GM12878 (cell line): ENCODE results near the gene DIS3L2. TPM values are rescaled to one million over a fixed set of nuclear protein-coding genes. Genes with fewer than 3 reads are reported as not detected.

ENCODE experiments used
- ATAC-seq: fragments of 200-7000 bp; cut with Tn5 transposase; 3 replicates; pipeline ENCODE4 v1.9.1; 2020; ENCODE audit warnings: mild to moderate bottlenecking, moderate library complexity
- BruUV-seq: library from RNA; stranded (reverse); fragments of 400-500 nt; replicated peaks from 2 replicates; lab custom pipeline; 2021; lab: Mats Ljungman, UMichigan
- CTCF ChIA-PET: fragments of 300-600 bp; sonication (Branson Sonifier 250); formaldehyde crosslinking; extraction: SDS; loops from one replicate; lab custom pipeline; 2021; ENCODE audit warnings: inconsistent platforms; lab: Yijun Ruan, JAX
- POLR2A ChIA-PET: fragments of 350-600 bp; formaldehyde crosslinking; extraction: SDS; loops from one replicate; lab custom pipeline; 2021; ENCODE audit warnings: inconsistent platforms; lab: Charles Lee
- RAD21 ChIA-PET: fragments of 300-600 bp; sonication (Branson Sonifier 250); formaldehyde crosslinking; loops from one replicate; lab custom pipeline; 2023; ENCODE audit warnings: antibody characterized with exemption; ENCODE audit not compliant: unreplicated experiment; lab: Charles Lee
- SMC1A ChIA-PET: fragments of 300-600 bp; sonication (Branson Sonifier 250); formaldehyde crosslinking; loops from one replicate; lab custom pipeline; 2023; ENCODE audit not compliant: unreplicated experiment, uncharacterized antibody; lab: Charles Lee
- DNase-seq: peaks from one replicate; pipeline ENCODE4 v3.0.0-alpha.2; 2011; ENCODE audit warnings: low read depth, low spot score
- FAIRE-seq: peaks from 3 replicates; lab custom pipeline; 2011; peaks lifted over from hg19 to GRCh38; lab: Jason Lieb, UNC
- H2AFZ ChIP-seq: 2 replicates; pipeline ENCODE4 v1.6.0; 2011; ENCODE audit warnings: low read depth, low read length, control low read depth; ENCODE audit not compliant: control insufficient read depth
- H3K27ac ChIP-seq: 2 replicates; pipeline ENCODE4 v1.5.1; 2011; ENCODE audit warnings: control low read depth; ENCODE audit not compliant: control insufficient read depth, insufficient read depth
- H3K27me3 ChIP-seq, 2 experiments: replicated peaks in 1 of 2; 2 replicates each; pipeline versions ENCODE4 v1.6.0 to v1.6.1; 2011; ENCODE audit warnings: low read length in 1 of 2; ENCODE audit not compliant: control insufficient read depth in 2 of 2, insufficient read depth in 2 of 2
- H3K36me3 ChIP-seq, 2 experiments: 2 replicates each; pipeline ENCODE4 v1.5.1; 2011; ENCODE audit warnings: low read length in 1 of 2; ENCODE audit not compliant: control insufficient read depth in 2 of 2, insufficient read depth in 2 of 2
- H3K4me1 ChIP-seq: 2 replicates; pipeline ENCODE4 v1.6.1; 2011; ENCODE audit warnings: mild to moderate bottlenecking, low read length, moderate library complexity, mixed read lengths; ENCODE audit not compliant: control insufficient read depth, insufficient read depth
- H3K4me2 ChIP-seq: 2 replicates; pipeline ENCODE4 v1.6.0; 2011; ENCODE audit warnings: control low read depth; ENCODE audit not compliant: control insufficient read depth, insufficient read depth
- H3K4me3 ChIP-seq: fragments of 200-600 bp; sonication (generic); 2 replicates; pipeline ENCODE4 v1.5.1; 2016
- H3K79me2 ChIP-seq: 2 replicates; pipeline ENCODE4 v1.6.0; 2011; ENCODE audit warnings: low read length; ENCODE audit not compliant: control insufficient read depth, insufficient read depth
- H3K9ac ChIP-seq: 2 replicates; pipeline ENCODE4 v1.8.0; 2011; ENCODE audit warnings: low read length, control low read depth, mixed read lengths; ENCODE audit not compliant: control insufficient read depth, insufficient read depth
- H3K9me3 ChIP-seq: replicated peaks from 3 replicates; pipeline ENCODE4 v1.5.1; 2011; ENCODE audit warnings: mild to moderate bottlenecking, low read length; ENCODE audit not compliant: control insufficient read depth, insufficient read depth
- H4K20me1 ChIP-seq: 2 replicates; pipeline ENCODE4 v1.6.0; 2011; ENCODE audit not compliant: control insufficient read depth, insufficient read depth
- BACH1 ChIP-seq: fragments of 450-650 bp; IDR thresholded peaks from 2 replicates; pipeline ENCODE4 v1.6.1; 2017; ENCODE audit warnings: mild to moderate bottlenecking, borderline replicate concordance
- MYC ChIP-seq: IDR thresholded peaks from 2 replicates; pipeline ENCODE4 v1.6.1; 2011; ENCODE audit warnings: mild to moderate bottlenecking, low read length, moderate library complexity, inconsistent platforms; ENCODE audit not compliant: insufficient read depth, insufficient replicate concordance, insufficient read length, severe bottlenecking
- NFYB ChIP-seq: IDR thresholded peaks from 2 replicates; pipeline ENCODE4 v1.6.1; 2011; ENCODE audit warnings: low read depth, mild to moderate bottlenecking, low read length, improper control_type of control experiment, moderate library complexity; ENCODE audit not compliant: insufficient read depth
- POLR2AphosphoS5 ChIP-seq: IDR thresholded peaks from 2 replicates; pipeline ENCODE4 v1.6.1; 2011; ENCODE audit warnings: mild to moderate bottlenecking, low read length, inconsistent platforms
- PRDM15 ChIP-seq: fragments of 450-650 bp; formaldehyde crosslinking; IDR thresholded peaks from 2 replicates; pipeline ENCODE4 v1.4.0; 2020; ENCODE audit warnings: mild to moderate bottlenecking, moderate library complexity
- RCOR1 ChIP-seq: conservative IDR thresholded peaks from 2 replicates; pipeline ENCODE4 v1.6.1; 2012; ENCODE audit warnings: low read depth, low read length, improper control_type of control experiment
- RUNX3 ChIP-seq: IDR thresholded peaks from 2 replicates; pipeline ENCODE4 v1.6.1; 2012; ENCODE audit warnings: low read length, inconsistent platforms
- SMARCA5 ChIP-seq: fragments of 450-650 bp; IDR thresholded peaks from 2 replicates; pipeline ENCODE4 v1.6.1; 2017; ENCODE audit warnings: mild to moderate bottlenecking
- SREBF2 ChIP-seq: IDR thresholded peaks from 2 replicates; pipeline ENCODE4 v1.6.1; 2012; ENCODE audit warnings: mild to moderate bottlenecking, low read length
- SUZ12 ChIP-seq: fragments of 200-600 bp; sonication (generic); IDR thresholded peaks from one replicate; pipeline ENCODE4 v1.6.1; 2018; ENCODE audit warnings: antibody characterized with exemption, mild to moderate bottlenecking; ENCODE audit not compliant: unreplicated experiment
- TCF7 ChIP-seq: IDR thresholded peaks from 2 replicates; pipeline ENCODE4 v1.6.1; 2014; ENCODE audit warnings: antibody characterized with exemption, borderline replicate concordance
- WGBS: methylation state at CpG from one replicate; pipeline ENCODE4 v1.1.6; 2016; ENCODE audit warnings: low lambda C conversion rate; ENCODE audit not compliant: insufficient replicate concordance, insufficient coverage; ENCODE audit errors: missing lambda C conversion rate; 5-methylcytosine and 5-hydroxymethylcytosine counted together
- in situ Hi-C: fragments of 300-500 bp; cut with MboI; formaldehyde crosslinking; loops from 9 replicates; pipeline ENCODE4 v1.14.3; 2018; ENCODE audit warnings: mixed read lengths
- intact Hi-C: fragments of 100-400 bp; cut with micrococcal nuclease; formaldehyde crosslinking; loops from one replicate; pipeline ENCODE4 v1.14.2; 2022; ENCODE audit not compliant: unreplicated experiment
- polyA plus RNA-seq, 11 experiments: library from polyadenylated mRNA; depleted of rRNA in 4 of 11; unstranded in 6 of 11; stranded (reverse) in 5 of 11; fragments of >200 nt; fragmentation: Nextera tagmentation in 4 of 11; fragmentation: Illumina TruSeq in 1 of 11; extraction: Ambion mirVana in 4 of 11; extraction: Trizol in 1 of 11; gene quantifications; 1 replicate in 1 of 11; 2 replicates in 10 of 11; pipeline versions ENCODE4 v1.2.1 to v1.2.3, GENCODE V29; 2011 to 2016; ENCODE audit warnings: inconsistent platforms in 2 of 11, missing spikeins in 2 of 11, low read depth in 1 of 11
- total RNA-seq, 4 experiments: library from RNA; depleted of rRNA in 3 of 4; stranded (reverse); fragments of >200 nt in 3 of 4; fragmentation: Illumina TruSeq in 1 of 4; extraction: Trizol in 1 of 4; gene quantifications; 2 replicates each; pipeline versions ENCODE4 v1.2.1 to v1.2.3, GENCODE V29; 2013 to 2021

DIS3L2 gene
- total and polyA plus RNA-seq, 10 of the 15 experiments (the other 5 are each of a cell fraction or from before 2014, with no cell fraction given), result 3.5 to 27.1 (median 16.0) TPM

- POLR2A ChIA-PET, result interaction anchor here (0.5 kb wide), 1 partner anchor 1307 kb away, joined by 5 read pairs; the partner anchor contains the start of gene UGT1A7
- H3K27me3 ChIP-seq, result no peaks in the 10 kb centered on the region
- H3K4me1 ChIP-seq, result no peaks in the 10 kb centered on the region
- no peak overlapping the region for H3K9ac ChIP-seq
- BruUV-seq, result no TSS peak
- FAIRE-seq (no peak), DNase-seq (no peak), ATAC-seq (no peak)
- no peak overlapping the region for H2AFZ ChIP-seq
- H3K79me2 ChIP-seq, result no peaks in the 10 kb centered on the region
- no peak overlapping the region for H3K27ac ChIP-seq
- H3K9me3 ChIP-seq, result no peaks in the 10 kb centered on the region
- SMC1A ChIA-PET, result interaction anchor here (1.2 kb wide), 1 partner anchor 10 kb away, joined by 3 read pairs; no protein-coding TSS in a partner anchor
- no peak overlapping the region for H3K4me3 ChIP-seq
- CTCF ChIA-PET, result interaction anchor here (0.7 kb wide), 1 partner anchor 18 kb away, joined by 3 read pairs; no protein-coding TSS in a partner anchor
- intact Hi-C loops (no loop called here), in situ Hi-C loops (no loop called here)
- H4K20me1 ChIP-seq, result no peaks in the 10 kb centered on the region
- TF ChIP-seq MYC, result no peak
- TF ChIP-seq TCF7, result no peak
- TF ChIP-seq POLR2AphosphoS5, result no peak
- TF ChIP-seq BACH1, result no peak
- TF ChIP-seq SREBF2, result no peak
- TF ChIP-seq RUNX3, result no peak
- TF ChIP-seq SUZ12, result no peak
- no peak for TF ChIP-seq RCOR1
- TF ChIP-seq NFYB, result no peak
- no peak for TF ChIP-seq SMARCA5
- TF ChIP-seq PRDM15 (CRISPR knock-in tag), result no peak
- no peak overlapping the region for H3K4me2 ChIP-seq
- RAD21 ChIA-PET, result no interaction called here
- H3K36me3 ChIP-seq, result no peaks in the 10 kb centered on the region
- 55% methylated on average over 1 of the region's 1 CpG for WGBS
Measured at GRCh38 chr2:232374356-232374755, 412.8 kb downstream of the DIS3L2 start.
